ENCODE data around the gene DNER.
"Not testable (repeated sequence)": the region's sequence is repeated elsewhere in the genome, so short reads cannot be mapped to it uniquely, and the experiment has no call there.

The DNER gene

DNA sequence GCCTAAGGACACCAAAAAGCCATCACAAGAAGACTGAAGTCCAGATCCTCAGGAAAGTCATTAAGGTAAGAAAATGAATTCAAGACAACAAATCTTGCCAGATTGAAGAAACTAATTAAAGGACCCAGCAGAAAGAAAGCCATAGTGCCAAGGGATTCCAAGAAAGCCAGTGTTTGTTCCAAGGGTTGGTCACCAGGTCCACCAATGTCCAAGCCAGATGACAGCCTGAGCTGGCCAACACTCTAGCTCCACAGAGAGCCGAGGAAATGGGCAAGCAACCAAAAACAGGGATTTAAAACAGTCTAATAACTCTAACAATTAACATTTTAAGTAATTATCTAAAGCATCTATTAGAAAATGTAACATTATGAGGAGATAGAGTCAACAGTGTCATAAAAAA is 49.2 kb downstream of the DNER start:
- no peak for DNase-seq

DNA sequence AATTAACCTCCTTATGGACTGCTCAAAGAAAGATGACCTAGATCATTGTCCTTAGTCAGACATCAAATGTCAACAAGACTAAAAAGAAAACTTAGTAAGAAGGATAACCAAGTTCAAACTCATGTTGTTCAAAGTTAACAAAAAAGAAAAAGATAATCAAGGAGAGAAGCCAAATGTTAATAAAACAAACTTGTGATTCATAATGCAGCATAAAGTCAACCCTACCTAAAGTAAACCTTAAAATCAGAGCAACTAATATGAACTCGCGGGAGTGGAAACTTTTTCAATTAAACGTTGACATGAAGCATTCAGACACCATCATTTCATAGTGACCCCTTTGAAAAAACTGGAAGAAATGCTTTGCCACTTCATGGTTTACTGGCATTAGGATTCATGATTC is 52.9 kb downstream of the DNER start:
- DNase-seq: no peak

DNA sequence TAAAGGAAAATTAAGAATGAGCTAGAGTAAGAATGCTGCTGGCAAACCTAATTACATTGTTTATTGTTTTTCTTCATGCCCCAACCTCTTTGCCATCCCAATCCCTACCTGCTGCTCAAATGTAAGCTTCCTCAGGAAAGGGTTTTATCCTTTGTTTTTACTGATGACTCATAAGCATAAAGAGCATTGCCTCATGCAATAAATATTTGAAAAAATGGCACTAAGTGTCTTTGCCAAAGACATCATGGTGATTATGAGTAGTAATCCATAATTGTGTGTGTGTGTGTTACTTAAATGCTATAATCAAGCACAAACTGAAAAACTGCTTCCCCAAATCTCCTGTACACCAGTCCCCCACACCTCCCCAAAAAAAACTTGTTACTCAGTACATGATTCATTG is 53.4 kb downstream of the DNER start:
- no peak for DNase-seq

DNA sequence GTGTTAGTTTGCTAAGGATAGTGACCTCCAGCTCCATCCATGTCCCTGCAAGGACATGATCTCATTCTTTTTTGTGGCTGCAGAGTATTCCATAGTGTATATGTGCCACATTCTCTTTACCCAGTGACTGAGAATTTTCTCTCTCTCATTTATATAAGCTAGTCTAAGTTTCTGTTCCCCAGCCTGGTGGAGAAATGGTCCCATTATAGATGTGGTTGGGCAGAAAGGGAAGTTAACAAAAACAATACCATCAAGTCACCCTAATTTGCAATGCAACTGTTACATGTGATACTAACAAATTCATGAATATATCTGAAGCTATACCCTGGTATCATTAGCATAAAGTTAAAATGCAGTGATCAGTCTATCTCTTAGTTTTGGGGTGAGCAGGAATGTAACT is 54.0 kb downstream of the DNER start:
- DNase-seq: no peak

DNA sequence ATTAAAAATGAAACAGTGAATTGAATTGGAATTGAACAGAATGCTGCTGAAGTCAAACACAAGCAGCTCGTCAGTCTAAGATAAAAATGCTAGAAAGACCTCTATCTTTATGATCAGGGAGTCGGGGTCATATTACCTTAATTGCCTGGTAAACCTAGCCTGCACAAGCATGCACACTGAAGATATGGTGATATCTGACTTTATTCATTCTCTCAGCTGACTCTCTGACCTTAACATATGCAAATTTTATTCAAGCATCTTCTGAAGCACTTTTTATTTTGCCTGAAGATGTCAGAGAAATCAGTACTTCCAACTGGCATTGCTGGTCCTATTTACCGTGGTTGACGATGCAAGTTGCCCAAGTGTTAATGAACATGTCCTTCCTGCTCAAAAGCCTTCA is 56.4 kb downstream of the DNER start:
- DNase-seq: no peak

DNA sequence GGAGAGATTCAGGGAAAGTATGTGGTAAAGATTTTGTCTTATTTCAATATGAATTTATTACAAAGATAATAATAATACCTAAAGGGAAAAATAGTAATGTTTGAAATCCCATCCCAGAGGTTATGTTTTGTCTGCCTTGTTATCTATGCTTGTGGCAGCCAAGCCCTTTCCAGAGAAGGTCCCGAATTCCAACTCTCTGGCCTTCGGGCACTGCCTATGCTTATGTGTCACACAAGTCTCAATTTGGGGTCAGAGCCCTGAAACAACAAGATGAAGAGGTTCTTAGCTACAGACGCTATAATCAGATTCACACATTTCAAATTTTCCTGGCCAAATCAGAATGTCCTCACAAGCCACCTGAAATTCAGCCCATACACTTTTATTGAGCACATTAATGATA is 59.9 kb downstream of the DNER start:
- DNase-seq: no peak

DNA sequence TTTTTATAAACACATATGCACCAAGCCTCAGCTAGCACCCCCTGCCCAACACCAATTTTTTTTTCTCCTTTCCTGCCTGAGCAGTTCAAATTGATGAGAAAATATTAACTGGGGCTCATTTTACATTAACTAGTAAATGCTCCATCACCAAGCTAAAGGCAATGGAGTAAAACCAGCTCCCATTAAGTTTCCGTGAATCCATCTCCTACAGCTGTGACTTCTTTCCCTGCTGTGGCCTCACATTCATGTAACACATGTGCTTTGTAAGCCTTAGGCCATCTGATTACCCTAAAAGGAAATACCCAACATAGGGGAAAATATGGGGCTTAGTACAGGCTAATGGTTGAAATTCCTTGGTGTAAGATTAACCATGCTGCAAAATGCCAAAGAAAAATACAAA is 60.8 kb downstream of the DNER start:
- no peak for DNase-seq

DNA sequence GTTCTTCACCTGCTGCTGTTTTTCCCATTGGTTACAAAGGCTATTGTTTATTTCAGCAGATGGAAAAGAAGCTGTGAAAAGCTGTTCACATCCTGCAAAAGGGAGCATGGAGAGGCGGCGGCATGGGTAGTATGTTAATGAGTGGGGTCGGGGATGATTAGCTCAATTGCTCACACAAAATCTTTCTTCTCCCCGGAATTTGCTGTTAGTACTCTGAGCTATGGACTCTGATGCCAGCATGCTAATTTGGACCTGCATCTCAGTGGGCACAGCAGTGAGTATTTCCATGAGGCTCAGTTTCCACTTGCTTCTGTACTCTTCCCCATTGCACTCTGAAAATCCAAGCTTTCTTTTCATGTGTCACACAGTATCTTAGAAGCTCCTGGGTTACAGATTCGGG is 61.6 kb downstream of the DNER start:
- DNase-seq: no peak

DNA sequence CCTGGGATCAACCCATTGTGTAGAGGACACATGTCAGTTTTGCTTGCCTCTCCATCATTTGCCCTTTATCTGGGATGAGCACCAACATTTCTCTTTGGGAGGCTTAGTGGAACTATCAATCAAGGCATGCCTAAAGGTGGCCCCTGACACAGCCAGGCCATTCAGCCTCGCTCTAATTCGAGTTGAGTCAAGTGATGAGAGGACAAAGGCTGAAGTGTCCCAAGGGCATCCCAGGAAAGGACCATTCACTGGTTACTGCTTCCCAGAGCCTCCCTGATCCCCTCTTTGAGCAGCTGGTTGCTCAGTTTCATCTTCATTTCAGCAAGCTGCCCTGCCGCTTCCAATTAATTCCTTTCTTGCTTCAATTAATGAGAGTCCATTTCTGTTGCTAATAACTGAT is 63.5 kb downstream of the DNER start:
- no peak for DNase-seq

DNA sequence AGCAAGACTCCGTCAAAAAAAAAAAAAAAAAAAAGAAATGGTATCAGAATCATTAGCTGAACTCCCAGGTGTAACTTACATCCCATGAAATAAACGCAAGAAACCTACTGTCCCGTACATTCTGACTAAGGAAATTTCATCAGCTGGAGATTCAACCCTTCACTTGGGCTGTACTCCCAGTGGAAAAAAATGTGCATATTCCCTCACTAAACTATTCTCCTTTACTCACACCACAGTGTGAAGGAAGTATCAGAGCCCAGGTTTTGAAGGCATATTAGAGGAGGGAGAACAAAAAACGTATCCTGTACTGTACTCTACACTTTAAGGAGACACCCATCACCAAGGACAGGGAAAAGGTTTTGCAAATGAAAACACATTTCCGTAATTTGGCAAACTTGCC is 64.3 kb downstream of the DNER start:
- DNase-seq: no peak

DNA sequence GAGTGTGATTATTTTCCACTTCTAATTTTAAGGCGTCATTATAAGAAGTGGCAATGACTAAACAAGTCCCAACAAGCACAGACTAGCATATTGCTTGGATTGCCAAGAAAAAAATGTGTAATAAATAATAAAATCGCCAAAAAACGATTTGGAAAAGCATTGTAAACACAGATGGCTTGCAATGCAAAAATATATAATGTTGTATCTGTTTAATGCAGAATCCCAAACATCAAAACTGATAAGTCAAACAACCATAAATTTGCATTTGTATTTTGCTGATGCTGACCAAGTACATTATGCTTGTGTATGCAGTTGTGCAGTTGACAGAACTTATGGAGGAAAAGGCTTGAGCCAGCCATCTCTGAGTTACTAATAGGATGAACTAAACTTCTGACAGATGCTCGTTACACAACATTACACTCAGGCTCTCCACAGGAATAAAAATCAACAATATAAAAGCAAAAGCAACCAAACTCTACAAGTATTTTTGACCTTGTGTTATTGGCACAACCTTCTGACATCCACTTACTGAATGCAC is 68.1 kb downstream of the DNER start:
- no peak for DNase-seq

DNA sequence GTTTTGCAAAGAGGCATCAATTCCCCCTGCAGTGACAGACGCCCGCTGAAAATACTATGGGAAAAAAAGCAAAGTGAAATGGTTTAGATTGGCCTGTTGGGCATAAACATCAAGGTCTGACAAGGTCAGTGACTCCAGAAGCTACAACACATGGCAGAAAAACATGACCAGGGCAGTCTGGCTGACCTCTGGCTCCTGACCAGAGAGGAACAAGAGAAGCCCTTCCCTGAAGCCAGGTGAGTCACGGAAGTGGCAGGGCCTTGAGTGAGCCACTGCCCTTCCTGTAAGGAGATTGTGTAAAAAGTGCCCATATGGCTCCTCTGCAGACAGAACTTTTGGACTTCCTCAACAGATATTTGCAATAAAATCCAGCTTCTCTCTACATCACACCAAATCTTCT is 72.0 kb downstream of the DNER start:
- no peak for DNase-seq

DNA sequence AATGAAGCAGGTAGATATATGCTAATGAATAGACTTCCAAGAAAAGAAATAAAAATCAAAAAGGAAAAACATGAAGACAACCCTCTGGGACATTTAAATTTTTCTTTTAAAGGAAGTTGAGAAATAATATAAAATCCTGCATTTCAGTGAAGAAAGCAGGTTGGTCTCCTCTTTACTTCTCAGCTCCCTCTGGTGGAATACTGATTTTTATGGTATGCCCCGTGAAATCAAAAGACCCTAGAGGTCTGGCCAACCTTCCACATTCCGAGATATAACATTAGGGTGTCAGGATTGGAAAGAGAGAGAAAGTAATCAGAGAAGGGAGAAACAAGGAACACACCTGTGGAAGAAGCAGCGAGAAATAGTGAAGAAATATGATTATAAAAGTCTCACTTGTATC is 72.7 kb downstream of the DNER start:
- DNase-seq: no peak

DNA sequence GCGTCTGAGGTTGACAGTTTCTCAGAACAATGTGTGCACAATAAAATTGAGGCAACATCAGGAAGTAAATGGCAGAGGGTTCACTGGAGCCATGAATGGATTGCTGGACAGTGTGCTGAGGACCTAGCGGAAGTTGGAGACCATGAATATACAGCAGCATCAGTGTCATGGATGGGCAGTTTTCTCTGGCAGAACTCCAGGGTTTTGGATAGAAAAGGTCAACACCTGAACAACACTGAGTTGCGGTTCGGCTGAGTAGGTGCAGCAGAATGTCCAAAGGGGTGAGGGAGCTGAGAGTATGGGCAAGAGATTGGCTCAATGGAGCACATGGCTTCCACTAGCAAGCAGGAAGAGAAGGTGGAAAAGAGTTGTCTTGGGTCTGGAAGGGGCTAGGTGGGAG is 73.7 kb downstream of the DNER start:
- DNase-seq: no peak

DNA sequence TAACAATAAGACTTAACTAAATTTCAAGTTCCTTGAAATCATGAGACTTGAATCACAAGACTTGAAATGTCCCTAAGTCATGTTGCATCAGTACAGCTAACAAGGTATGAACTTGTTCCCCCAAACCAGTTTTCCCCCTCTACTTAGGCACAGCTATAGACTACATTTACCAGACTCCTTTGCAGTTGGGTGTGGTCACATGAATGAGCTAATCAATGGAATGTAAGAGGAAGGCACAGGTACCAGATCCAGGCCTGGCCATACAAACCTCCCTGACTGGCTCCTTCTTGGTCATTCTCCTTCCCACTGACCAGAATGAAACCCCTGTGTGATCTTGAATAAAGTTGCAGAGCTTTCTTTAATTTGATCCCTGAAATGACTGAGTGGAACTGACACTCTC is 77.8 kb downstream of the DNER start:
- no peak for DNase-seq

DNA sequence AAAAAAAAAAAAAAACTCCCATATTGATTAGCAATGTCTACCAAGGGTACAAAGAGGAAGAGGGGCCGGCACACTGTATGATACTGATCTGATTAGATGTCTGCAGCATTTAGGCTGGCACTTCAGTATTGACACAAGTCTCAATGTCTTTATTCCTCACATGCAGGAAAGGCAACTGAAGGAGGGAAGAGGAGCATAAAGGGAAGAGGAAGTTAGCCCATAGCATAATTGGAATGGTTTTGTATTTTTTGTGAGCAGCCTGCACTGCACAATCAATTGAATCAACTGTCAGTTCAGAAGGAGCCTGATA is 79.0 kb downstream of the DNER start:
- DNase-seq: no peak

DNA sequence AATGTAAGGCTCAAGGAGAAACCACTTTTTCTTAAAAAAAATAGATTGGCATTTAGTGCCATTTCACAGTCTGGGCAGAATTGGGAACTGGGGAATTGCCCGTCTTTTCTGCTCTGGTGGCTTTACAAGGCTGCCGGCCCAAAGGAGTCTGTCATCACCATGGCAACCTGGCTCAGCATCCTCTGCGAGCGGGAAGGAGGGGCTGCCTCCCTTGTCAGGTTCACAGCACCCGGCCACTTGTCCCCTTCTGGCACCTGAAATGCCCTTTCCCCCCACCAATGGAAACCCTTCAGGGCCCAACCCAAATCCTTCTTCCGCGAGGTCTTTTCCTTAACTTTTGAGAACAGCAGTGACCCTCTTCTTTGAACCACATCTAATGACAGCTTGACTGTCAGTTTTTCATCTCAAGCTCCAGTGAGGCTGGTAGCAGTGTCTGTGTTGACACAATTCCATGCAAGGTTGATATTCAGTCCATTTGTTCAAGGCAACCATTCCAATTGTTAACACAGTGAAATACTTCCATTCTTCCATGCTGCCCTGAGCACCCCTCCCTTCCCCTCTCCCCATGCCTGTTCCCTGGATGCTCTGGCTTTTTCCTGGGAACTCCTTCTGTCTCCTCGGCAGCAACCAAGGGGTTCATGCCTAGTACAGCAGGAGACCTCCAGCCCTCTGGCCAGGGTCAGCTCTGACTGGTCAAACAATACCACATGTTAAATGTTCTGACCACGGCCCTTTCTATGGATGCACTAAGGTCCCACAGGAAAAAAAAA is 79.6 kb downstream of the DNER start:
- no peak for DNase-seq

DNA sequence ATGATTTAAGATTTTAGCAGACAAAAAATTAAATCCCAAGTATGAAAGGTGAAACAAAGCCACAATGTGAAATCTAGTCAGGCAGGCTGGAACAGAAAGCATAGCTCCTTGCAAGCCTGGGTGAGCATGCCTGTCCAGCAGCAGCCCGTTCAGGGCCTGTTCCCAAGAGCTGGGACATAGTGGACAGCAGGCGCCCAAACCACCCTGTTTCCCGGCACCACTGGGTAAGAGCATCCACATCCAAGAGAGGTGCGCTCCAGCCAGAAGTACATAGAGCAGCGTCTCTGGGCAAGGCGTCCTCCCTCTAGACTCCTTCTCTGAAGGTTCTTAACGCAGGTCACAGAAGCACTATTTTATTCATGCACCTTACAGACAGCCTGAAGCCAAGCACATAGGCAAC is 80.8 kb downstream of the DNER start:
- DNase-seq: no peak

DNA sequence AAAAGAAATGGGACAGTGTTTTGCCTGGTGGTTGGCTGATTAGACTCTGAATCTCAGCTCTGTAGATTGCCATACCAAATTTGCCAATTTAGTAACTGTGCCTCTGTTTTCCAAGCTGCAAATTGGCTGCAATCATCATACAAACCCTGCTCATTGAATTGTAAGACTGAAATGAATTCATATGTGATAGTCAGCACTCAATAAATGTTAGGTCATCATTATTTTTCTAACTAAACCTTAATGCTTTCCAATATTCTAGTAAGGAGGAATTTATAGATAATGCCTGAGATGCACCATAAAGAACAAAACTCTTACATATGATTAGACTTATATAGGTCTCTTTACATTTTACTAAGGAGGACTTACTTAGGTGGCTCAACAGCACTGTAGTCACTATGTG is 85.3 kb downstream of the DNER start:
- no peak for DNase-seq

DNA sequence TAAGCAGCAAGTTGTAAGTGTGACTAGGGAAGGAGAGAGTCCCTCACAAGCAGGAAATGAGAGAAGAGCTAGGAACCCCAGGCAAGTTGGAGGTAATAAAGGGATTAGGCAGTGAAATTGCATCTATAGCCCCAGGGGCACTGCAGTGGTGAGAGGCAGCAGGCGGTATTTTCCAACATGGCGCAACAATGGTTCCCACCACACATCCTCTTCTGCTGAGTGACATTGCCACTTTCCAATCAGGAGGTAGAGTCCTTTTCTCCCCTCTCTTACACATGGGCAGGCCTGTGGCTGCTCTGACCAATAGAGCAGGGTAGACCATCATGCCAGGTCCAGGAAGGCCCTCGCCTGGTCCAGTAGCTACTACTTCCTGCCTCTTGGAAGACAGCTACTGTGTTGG is 86.6 kb downstream of the DNER start:
- DNase-seq: no peak

DNA sequence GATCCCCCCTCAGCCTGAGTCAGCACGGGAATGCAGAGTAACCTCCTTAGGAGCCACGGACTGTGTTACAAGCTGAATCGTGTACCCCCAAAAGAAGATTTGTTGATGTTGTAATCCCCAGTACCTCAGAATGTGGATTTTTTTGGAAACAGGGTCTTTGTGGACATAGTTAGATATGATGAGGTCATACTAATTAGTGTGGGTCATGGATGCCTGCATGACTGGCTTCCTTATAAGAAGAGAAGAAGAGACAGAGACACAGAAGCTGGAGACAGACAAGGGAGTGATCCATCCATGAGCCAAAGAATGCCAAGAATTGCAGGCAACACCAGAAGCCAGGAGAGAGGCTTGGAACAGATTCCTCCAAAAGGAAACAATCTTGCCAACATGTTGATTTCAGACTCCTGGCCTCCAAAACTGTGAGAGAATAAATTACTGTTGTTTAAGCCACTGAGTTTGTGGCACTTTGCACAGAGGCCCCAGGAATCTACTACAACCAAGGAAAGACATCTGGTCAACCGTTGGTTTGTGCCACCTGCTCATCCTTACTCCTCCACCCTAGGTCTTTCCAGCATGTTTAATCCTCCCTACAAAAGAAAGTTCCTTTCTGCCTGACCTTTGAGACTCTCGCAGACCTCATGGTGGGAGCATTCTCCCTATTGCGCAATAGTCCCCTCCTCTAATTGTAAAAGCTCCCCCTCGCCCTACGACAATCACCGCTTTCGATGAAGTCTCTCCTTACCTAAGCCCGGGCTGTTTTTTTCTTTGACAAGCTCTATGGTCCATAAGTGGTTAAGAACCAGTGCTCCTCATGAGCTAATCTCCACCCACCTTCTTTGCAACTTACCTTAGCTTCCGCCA is 91.6 kb downstream of the DNER start:
- no peak for DNase-seq

DNA sequence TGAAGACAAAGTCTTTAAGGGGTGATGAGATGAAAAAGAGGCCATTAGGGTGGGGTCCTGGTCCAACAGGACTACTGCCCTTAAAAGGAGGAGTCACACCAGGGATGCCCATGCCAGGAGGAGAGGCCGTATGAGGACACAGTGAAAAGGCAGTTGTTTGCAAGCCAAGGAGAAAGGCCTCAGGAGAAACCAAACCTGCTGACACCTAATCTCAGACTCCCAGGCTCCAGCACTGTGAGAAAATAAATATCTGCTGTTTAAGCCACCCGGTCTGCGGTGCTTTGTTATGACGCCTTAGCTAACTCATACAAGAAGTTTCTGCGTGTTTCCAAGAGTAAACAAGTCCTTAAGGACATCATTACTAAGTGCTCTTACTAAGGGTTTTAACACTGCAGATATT is 93.6 kb downstream of the DNER start:
- no peak for DNase-seq

DNA sequence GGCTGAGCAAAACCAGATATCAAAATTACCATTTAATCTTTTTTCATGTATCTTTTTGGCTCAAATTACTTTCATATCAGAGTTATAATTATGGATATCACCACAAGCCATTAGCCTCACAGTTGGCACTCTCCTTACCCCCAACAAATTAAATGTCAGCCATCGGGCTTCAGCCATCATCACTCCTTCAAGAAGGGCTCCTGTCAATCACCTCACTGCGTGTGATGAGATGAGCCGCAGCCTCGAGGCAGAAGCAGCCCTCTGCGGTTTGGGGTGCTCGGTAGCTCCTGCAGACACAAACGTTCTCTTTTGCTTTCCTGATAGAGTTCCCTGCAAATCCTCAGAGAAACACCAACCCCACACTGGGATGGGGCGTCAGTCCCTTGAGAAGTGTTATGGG is 94.1 kb downstream of the DNER start:
- no peak for DNase-seq

DNA sequence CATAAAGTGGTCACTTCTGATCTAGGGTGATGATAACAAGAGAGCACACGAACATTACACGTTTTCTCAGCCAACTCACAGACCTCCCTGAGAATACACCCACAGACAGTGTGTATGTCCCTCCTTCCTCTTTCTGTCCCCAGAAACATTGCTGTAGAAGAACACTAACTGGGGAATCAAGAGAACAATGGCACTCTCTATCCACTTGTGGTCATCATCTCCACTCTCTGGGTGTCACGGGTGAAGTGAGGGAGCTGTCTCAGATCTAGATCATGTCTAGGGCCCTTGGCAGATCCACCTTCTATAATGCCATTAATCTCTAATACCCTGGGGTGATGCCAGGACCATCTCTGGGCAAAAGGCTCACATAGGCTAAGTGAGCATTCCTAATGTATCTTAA is 97.9 kb downstream of the DNER start:
- DNase-seq: no peak

DNA sequence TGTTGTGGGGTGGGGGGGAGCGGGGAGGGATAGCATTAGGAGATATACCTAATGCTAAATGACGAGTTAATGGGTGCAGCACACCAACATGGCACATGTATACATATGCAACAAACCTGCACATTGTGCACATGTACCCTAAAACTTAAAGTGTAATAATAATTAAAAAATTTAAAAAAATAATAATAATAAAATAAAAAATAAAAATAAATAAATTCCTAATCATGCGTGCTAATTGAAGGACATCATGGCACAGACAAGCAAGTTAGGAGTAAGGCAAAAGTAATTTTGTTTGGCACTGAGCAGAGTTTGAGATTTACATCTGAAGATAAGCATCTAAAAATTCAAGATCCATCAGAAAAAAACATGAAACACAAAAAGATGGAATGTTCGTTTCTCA is 100.3 kb downstream of the DNER start:
- DNase-seq: not testable (repeated sequence)
